ENCODE measurements around the gene WDR59.
"Not testable (repeated sequence)": the region's sequence is repeated elsewhere in the genome, so short reads cannot be mapped to it uniquely, and the experiment has no call there.

The WDR59 gene

GRCh38 chr16:74984529-74985296, at the start of gene WDR59:
WDR59 (minus strand) TSS chr16:74985123; CDS start chr16:74985017, 106 bp downstream.
- peak; percentile 99 for DNase-seq (ENCODE audit: low read depth)

GRCh38 chr16:75032655-75033054, 47.7 kb upstream of the WDR59 start:
- DNase-seq (ENCODE audit: low read depth) = no peak

- DNase-seq (ENCODE audit: low read depth) = peak; percentile 49
Measured at GRCh38 chr16:75029854-75030253, 44.9 kb upstream of the WDR59 start.

- DNase-seq (ENCODE audit: low read depth) = peak; percentile 56
Measured at GRCh38 chr16:75028544-75029135, 43.7 kb upstream of the WDR59 start.

- DNase-seq (ENCODE audit: low read depth) = no peak
Measured at GRCh38 chr16:75027520-75028300, 42.8 kb upstream of the WDR59 start.

GRCh38 chr16:75026892-75027391, 42.0 kb upstream of the WDR59 start:
- peak; percentile 36 for DNase-seq (ENCODE audit: low read depth)

- peak; percentile 95 for DNase-seq (ENCODE audit: low read depth)
Measured at GRCh38 chr16:75026239-75026891, 41.4 kb upstream of the WDR59 start.

- DNase-seq (ENCODE audit: low read depth) = no peak
Measured at GRCh38 chr16:75025761-75026160, 40.8 kb upstream of the WDR59 start.

GRCh38 chr16:75024594-75024993, 39.7 kb upstream of the WDR59 start:
- DNase-seq (ENCODE audit: low read depth) = no peak

- DNase-seq (ENCODE audit: low read depth) = no peak
Measured at GRCh38 chr16:75024182-75024581, 39.3 kb upstream of the WDR59 start.

- DNase-seq (ENCODE audit: low read depth) = no peak
Measured at GRCh38 chr16:75023009-75023408, 38.1 kb upstream of the WDR59 start.

GRCh38 chr16:75022567-75022966, 37.6 kb upstream of the WDR59 start:
- DNase-seq (ENCODE audit: low read depth) = no peak

GRCh38 chr16:75021410-75021809, 36.5 kb upstream of the WDR59 start:
- no peak for DNase-seq (ENCODE audit: low read depth)

GRCh38 chr16:75019586-75019985, 34.7 kb upstream of the WDR59 start:
- DNase-seq (ENCODE audit: low read depth) = no peak

GRCh38 chr16:75019007-75019406, 34.1 kb upstream of the WDR59 start:
- no peak for DNase-seq (ENCODE audit: low read depth)

GRCh38 chr16:75017670-75018525, 33.0 kb upstream of the WDR59 start:
- no peak for DNase-seq (ENCODE audit: low read depth)

- DNase-seq (ENCODE audit: low read depth) = not testable (repeated sequence)
Measured at GRCh38 chr16:75016451-75017081, 31.6 kb upstream of the WDR59 start.

- DNase-seq (ENCODE audit: low read depth) = no peak
Measured at GRCh38 chr16:75014318-75014717, 29.4 kb upstream of the WDR59 start.

- DNase-seq (ENCODE audit: low read depth) = not testable (repeated sequence)
Measured at GRCh38 chr16:75013123-75013522, 28.2 kb upstream of the WDR59 start.

GRCh38 chr16:75012380-75013081, 27.6 kb upstream of the WDR59 start:
- no peak for DNase-seq (ENCODE audit: low read depth)

Measured in amniotic epithelial cell (primary cell).